ENCODE measurements around the gene LAD1.

LAD1 gene

GRCh38 chr1:201429736-201430501 is 30.8 kb upstream of the LAD1 start:
- Histone ChIP-seq H3K27me3 (ENCODE audit: control insufficient read depth, insufficient read depth, low read length) (no peaks in the 10 kb centered on the region), H3K4me3 (ENCODE audit: low read length) (no peak overlapping the region), H3K36me3 (ENCODE audit: control insufficient read depth, insufficient read depth, low read length) (no peaks in the 10 kb centered on the region), H3K4me1 (ENCODE audit: control insufficient read depth, insufficient read depth, low read length) (0 out of 2 replicates have a peak, but pooled peaks cover 1% of the 10 kb centered on the region), H3K27ac (ENCODE audit: low read length) (no peak overlapping the region), H3K9me3 (ENCODE audit: control insufficient read depth, insufficient read depth, low read length) (no peaks in the 10 kb centered on the region)
- WGBS (ENCODE audit: insufficient coverage, insufficient read length): no CpG with 5 or more reads among the region's 18 CpGs
- no peak for DNase-seq (ENCODE audit: low read depth, low spot score)

GRCh38 chr1:201427963-201428362 is 28.8 kb upstream of the LAD1 start:
- H3K4me1 ChIP-seq (ENCODE audit: control insufficient read depth, insufficient read depth, low read length): 0 out of 2 replicates have a peak, but pooled peaks cover 1% of the 10 kb centered on the region
- DNase-seq (ENCODE audit: low read depth, low spot score): no peak
- no peak overlapping the region for H3K4me3 ChIP-seq (ENCODE audit: low read length)
- H3K27ac ChIP-seq (ENCODE audit: low read length): no peak overlapping the region
- H3K27me3 ChIP-seq (ENCODE audit: control insufficient read depth, insufficient read depth, low read length): no peaks in the 10 kb centered on the region
- WGBS (ENCODE audit: insufficient coverage, insufficient read length): no CpG with 5 or more reads among the region's 6 CpGs
- H3K36me3 ChIP-seq (ENCODE audit: control insufficient read depth, insufficient read depth, low read length): no peaks in the 10 kb centered on the region
- no peaks in the 10 kb centered on the region for H3K9me3 ChIP-seq (ENCODE audit: control insufficient read depth, insufficient read depth, low read length)

GRCh38 chr1:201426479-201427310 is 27.6 kb upstream of the LAD1 start:
- no peak overlapping the region for H3K27ac ChIP-seq (ENCODE audit: low read length)
- H3K9me3 ChIP-seq (ENCODE audit: control insufficient read depth, insufficient read depth, low read length): no peaks in the 10 kb centered on the region
- no peak overlapping the region for H3K4me3 ChIP-seq (ENCODE audit: low read length)
- no CpG with 5 or more reads among the region's 15 CpGs for WGBS (ENCODE audit: insufficient coverage, insufficient read length)
- DNase-seq (ENCODE audit: low read depth, low spot score): no peak
- H3K27me3 ChIP-seq (ENCODE audit: control insufficient read depth, insufficient read depth, low read length): no peaks in the 10 kb centered on the region
- H3K4me1 ChIP-seq (ENCODE audit: control insufficient read depth, insufficient read depth, low read length): 0 out of 2 replicates have a peak, but pooled peaks cover 1% of the 10 kb centered on the region
- no peaks in the 10 kb centered on the region for H3K36me3 ChIP-seq (ENCODE audit: control insufficient read depth, insufficient read depth, low read length)

- DNase-seq (ENCODE audit: low read depth, low spot score): no peak
- WGBS (ENCODE audit: insufficient coverage, insufficient read length): no CpG with 5 or more reads among the region's 2 CpGs
- no peak overlapping the region for H3K4me3 ChIP-seq (ENCODE audit: low read length)
- H3K9me3 ChIP-seq (ENCODE audit: control insufficient read depth, insufficient read depth, low read length): no peaks in the 10 kb centered on the region
- H3K27me3 ChIP-seq (ENCODE audit: control insufficient read depth, insufficient read depth, low read length): no peaks in the 10 kb centered on the region
- H3K27ac ChIP-seq (ENCODE audit: low read length): no peak overlapping the region
- H3K36me3 ChIP-seq (ENCODE audit: control insufficient read depth, insufficient read depth, low read length): no peaks in the 10 kb centered on the region
- peaks cover 3% of the 10 kb centered on the region for H3K4me1 ChIP-seq (ENCODE audit: control insufficient read depth, insufficient read depth, low read length)
Observed at GRCh38 chr1:201424146-201424545, 25.0 kb upstream of the LAD1 start.

GRCh38 chr1:201423655-201424054 is 24.5 kb upstream of the LAD1 start:
- no peaks in the 10 kb centered on the region for H3K9me3 ChIP-seq (ENCODE audit: control insufficient read depth, insufficient read depth, low read length)
- H3K4me1 ChIP-seq (ENCODE audit: control insufficient read depth, insufficient read depth, low read length): peaks cover 3% of the 10 kb centered on the region
- H3K27me3 ChIP-seq (ENCODE audit: control insufficient read depth, insufficient read depth, low read length): no peaks in the 10 kb centered on the region
- DNase-seq (ENCODE audit: low read depth, low spot score): no peak
- no peak overlapping the region for H3K4me3 ChIP-seq (ENCODE audit: low read length)
- H3K36me3 ChIP-seq (ENCODE audit: control insufficient read depth, insufficient read depth, low read length): no peaks in the 10 kb centered on the region
- WGBS (ENCODE audit: insufficient coverage, insufficient read length): no CpG with 5 or more reads among the region's 6 CpGs
- H3K27ac ChIP-seq (ENCODE audit: low read length): no peak overlapping the region

- Histone ChIP-seq H3K27ac (ENCODE audit: low read length) (no peak overlapping the region), H3K27me3 (ENCODE audit: control insufficient read depth, insufficient read depth, low read length) (no peaks in the 10 kb centered on the region), H3K4me3 (ENCODE audit: low read length) (no peak overlapping the region), H3K36me3 (ENCODE audit: control insufficient read depth, insufficient read depth, low read length) (no peaks in the 10 kb centered on the region), H3K9me3 (ENCODE audit: control insufficient read depth, insufficient read depth, low read length) (no peaks in the 10 kb centered on the region), H3K4me1 (ENCODE audit: control insufficient read depth, insufficient read depth, low read length) (peaks cover 3% of the 10 kb centered on the region)
- WGBS (ENCODE audit: insufficient coverage, insufficient read length): no CpG with 5 or more reads among the region's 6 CpGs
- no peak for DNase-seq (ENCODE audit: low read depth, low spot score)
Observed at GRCh38 chr1:201422436-201423030, 23.4 kb upstream of the LAD1 start.

GRCh38 chr1:201422026-201422425 is 22.9 kb upstream of the LAD1 start:
- no peak overlapping the region for H3K4me3 ChIP-seq (ENCODE audit: low read length)
- WGBS (ENCODE audit: insufficient coverage, insufficient read length): no CpG with 5 or more reads among the region's 3 CpGs
- no peak for DNase-seq (ENCODE audit: low read depth, low spot score)
- H3K9me3 ChIP-seq (ENCODE audit: control insufficient read depth, insufficient read depth, low read length): no peaks in the 10 kb centered on the region
- no peaks in the 10 kb centered on the region for H3K27me3 ChIP-seq (ENCODE audit: control insufficient read depth, insufficient read depth, low read length)
- H3K4me1 ChIP-seq (ENCODE audit: control insufficient read depth, insufficient read depth, low read length): peaks cover 3% of the 10 kb centered on the region
- no peak overlapping the region for H3K27ac ChIP-seq (ENCODE audit: low read length)
- no peaks in the 10 kb centered on the region for H3K36me3 ChIP-seq (ENCODE audit: control insufficient read depth, insufficient read depth, low read length)

- no peaks in the 10 kb centered on the region for H3K27me3 ChIP-seq (ENCODE audit: control insufficient read depth, insufficient read depth, low read length)
- no peaks in the 10 kb centered on the region for H3K9me3 ChIP-seq (ENCODE audit: control insufficient read depth, insufficient read depth, low read length)
- H3K4me3 ChIP-seq (ENCODE audit: low read length): no peak overlapping the region
- peaks cover 3% of the 10 kb centered on the region for H3K4me1 ChIP-seq (ENCODE audit: control insufficient read depth, insufficient read depth, low read length)
- DNase-seq (ENCODE audit: low read depth, low spot score): no peak
- H3K27ac ChIP-seq (ENCODE audit: low read length): no peak overlapping the region
- H3K36me3 ChIP-seq (ENCODE audit: control insufficient read depth, insufficient read depth, low read length): no peaks in the 10 kb centered on the region
- no CpG with 5 or more reads among the region's 8 CpGs for WGBS (ENCODE audit: insufficient coverage, insufficient read length)
Observed at GRCh38 chr1:201421041-201421440, 21.9 kb upstream of the LAD1 start.

GRCh38 chr1:201420608-201421002 is 21.5 kb upstream of the LAD1 start:
- Histone ChIP-seq H3K27me3 (ENCODE audit: control insufficient read depth, insufficient read depth, low read length) (no peaks in the 10 kb centered on the region), H3K4me1 (ENCODE audit: control insufficient read depth, insufficient read depth, low read length) (peaks cover 3% of the 10 kb centered on the region), H3K4me3 (ENCODE audit: low read length) (no peak overlapping the region), H3K36me3 (ENCODE audit: control insufficient read depth, insufficient read depth, low read length) (no peaks in the 10 kb centered on the region), H3K9me3 (ENCODE audit: control insufficient read depth, insufficient read depth, low read length) (no peaks in the 10 kb centered on the region), H3K27ac (ENCODE audit: low read length) (no peak overlapping the region)
- no CpG with 5 or more reads among the region's 7 CpGs for WGBS (ENCODE audit: insufficient coverage, insufficient read length)
- DNase-seq (ENCODE audit: low read depth, low spot score): no peak

GRCh38 chr1:201419746-201420607 is 20.9 kb upstream of the LAD1 start:
- no peak for DNase-seq (ENCODE audit: low read depth, low spot score)
- no peak overlapping the region for H3K27ac ChIP-seq (ENCODE audit: low read length)
- H3K36me3 ChIP-seq (ENCODE audit: control insufficient read depth, insufficient read depth, low read length): no peaks in the 10 kb centered on the region
- peaks cover 3% of the 10 kb centered on the region for H3K4me1 ChIP-seq (ENCODE audit: control insufficient read depth, insufficient read depth, low read length)
- no peak overlapping the region for H3K4me3 ChIP-seq (ENCODE audit: low read length)
- 100% methylated on average over 1 of the region's 12 CpGs for WGBS (ENCODE audit: insufficient coverage, insufficient read length)
- no peaks in the 10 kb centered on the region for H3K27me3 ChIP-seq (ENCODE audit: control insufficient read depth, insufficient read depth, low read length)
- H3K9me3 ChIP-seq (ENCODE audit: control insufficient read depth, insufficient read depth, low read length): no peaks in the 10 kb centered on the region; the same call in 1 of the 2 replicates
